Omental fat pad (tissue), 4 donors: Measurements from ENCODE around the gene PECR. TPM values are rescaled to one million over a fixed set of nuclear protein-coding genes. Genes with fewer than 3 reads are reported as not detected.

Source experiments
- ATAC-seq: fragments of 150-250 bp; one replicate; pipeline ENCODE4 v1.9.1; 2016; ENCODE audit warnings: mild to moderate bottlenecking, moderate library complexity; ENCODE audit not compliant: low FRiP score
- DNase-seq: peaks from one replicate; pipeline ENCODE4 v3.0.0-alpha.2; 2019; ENCODE audit warnings: low spot score
- total RNA-seq, 4 donors: library from RNA; depleted of rRNA; stranded (reverse); fragments of >200 nt; gene quantifications; one replicate each; pipeline ENCODE4 v1.1.0, GENCODE V29; 2016
- TF ChIP-seq, protein P1 (sequence below), 3 donors: fragments of 450-650 bp; IDR thresholded peaks; one replicate each; pipeline ENCODE4 v1.5.1; 2016 to 2017; ENCODE audit warnings: antibody characterized with exemption in 3 of 3, mild to moderate bottlenecking in 3 of 3, moderate library complexity in 2 of 3

Gene PECR
- total RNA-seq, 4 donors from 2014 or later, result 18.5 to 57.9 (median 24.2) TPM

DNA sequence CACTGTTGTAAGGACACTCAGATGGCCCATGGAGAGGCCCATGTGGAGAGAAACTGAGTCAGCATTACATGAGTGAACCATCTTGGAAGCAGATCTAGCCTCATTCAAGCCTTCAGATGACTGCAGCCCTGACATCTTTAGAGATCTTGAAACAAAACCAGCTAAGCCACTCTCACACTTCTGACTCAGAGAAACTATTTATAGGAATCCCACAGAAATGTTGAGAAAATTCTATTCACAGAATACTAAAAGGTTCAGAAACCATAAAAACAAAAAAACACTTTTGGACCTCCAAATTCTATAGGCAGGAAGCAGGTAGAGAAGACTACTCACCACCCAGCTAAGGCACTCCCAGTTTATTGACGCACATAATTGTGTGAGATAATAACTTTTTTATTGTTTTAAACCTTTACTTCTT is 8.8 kb upstream of the PECR start:
- ATAC-seq, result no peak
- DNase-seq, result no peak
- TF ChIP-seq, protein P1, sequence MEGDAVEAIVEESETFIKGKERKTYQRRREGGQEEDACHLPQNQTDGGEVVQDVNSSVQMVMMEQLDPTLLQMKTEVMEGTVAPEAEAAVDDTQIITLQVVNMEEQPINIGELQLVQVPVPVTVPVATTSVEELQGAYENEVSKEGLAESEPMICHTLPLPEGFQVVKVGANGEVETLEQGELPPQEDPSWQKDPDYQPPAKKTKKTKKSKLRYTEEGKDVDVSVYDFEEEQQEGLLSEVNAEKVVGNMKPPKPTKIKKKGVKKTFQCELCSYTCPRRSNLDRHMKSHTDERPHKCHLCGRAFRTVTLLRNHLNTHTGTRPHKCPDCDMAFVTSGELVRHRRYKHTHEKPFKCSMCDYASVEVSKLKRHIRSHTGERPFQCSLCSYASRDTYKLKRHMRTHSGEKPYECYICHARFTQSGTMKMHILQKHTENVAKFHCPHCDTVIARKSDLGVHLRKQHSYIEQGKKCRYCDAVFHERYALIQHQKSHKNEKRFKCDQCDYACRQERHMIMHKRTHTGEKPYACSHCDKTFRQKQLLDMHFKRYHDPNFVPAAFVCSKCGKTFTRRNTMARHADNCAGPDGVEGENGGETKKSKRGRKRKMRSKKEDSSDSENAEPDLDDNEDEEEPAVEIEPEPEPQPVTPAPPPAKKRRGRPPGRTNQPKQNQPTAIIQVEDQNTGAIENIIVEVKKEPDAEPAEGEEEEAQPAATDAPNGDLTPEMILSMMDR (IDR thresholded peaks at IDR 0.05), result no peak

DNA sequence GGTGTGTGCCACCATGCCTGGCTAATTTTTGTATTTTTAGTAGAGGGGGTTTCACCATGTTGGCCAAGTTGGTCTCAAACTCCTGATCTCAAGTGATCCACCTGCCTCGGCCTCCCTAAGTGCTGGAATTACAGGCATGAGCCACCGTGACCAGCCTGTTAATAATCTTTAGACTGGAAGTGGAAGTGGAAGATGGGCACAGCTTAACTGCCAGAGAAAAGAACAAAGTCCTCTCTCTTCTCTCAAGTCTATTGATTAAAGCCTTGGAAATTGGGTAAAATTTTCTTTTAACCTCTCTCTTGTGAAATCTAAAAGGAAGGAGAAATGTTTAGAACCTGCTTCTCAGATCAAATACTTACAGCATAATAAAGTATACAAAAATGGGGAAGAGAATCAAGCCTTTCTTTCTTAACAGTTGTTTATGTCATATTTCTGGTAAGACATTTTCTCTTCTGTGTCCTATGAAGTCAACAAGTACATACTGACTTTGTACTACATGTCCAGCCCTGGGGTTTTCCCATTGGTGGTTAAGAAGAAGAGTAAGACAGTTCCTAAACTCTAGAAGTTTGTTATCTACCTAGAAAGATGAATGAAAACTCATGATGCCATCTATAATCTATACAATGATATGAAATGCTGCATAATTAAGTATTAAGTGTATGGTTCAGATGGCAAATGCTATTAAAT is 4.7 kb upstream of the PECR start:
- ATAC-seq, result no peak
- TF ChIP-seq, protein P1 (IDR thresholded peaks at IDR 0.05), result no peak
- no peak for DNase-seq

DNA sequence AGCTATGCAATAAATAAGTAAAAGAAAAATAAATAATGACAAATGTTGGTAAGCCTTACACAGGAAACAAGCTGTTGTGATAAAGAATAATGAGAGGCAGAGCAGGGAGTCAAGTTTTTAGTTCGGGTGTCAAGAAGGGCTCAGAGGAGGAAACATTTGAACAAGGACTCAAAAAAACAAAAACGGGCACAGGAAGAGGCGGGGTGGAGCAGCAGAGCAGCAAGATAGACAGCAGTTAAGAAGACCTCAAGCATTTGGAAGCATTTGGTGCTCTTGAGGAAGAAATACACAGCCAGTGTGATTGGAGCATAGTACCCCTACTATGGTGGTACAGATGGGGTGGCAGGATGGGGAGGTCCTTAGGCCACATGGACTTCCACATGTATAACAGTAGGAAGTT is 2.9 kb upstream of the PECR start:
- TF ChIP-seq, protein P1 (IDR thresholded peaks at IDR 0.05), result no peak
- DNase-seq (no peak), ATAC-seq (no peak)

DNA sequence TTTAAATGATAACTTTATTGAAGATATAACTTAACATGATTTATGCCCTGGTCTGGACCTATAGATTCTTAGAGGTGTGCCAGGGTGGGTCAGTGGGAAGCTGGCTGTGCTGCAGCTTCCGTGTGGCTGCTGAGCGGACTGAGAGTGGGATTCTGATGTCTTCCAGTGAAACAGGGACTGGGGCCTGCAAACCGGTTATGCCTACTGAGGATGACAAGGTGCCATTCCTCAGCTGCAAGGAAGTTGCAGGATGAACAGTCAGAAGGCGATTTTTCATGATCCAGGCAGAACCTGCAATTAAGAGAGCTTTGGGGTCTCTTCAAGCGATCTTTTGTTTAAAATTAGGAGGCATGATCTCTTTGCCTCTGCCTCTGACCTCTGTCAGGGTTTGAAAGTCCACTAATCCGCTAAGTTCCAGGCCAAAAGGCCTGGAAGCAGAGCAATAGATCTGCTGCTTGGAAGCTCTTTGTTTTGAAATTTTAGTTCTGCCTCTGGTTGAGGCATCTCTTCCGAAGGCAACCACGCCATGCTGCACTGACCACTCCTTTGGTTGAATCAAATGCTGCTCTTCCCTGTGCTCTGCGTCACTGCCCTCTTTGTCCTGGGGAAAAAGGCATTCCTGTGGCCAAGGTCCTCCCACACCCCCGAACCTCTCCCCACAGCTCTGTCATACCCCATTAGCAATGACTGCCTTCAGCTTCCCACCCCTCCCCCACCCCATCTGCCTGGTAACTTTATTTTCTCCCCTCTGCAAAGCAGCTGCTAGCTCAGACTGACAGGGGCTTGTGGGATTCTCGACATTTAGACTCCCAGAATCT is 2.1 kb upstream of the PECR start:
- TF ChIP-seq, protein P1 (IDR thresholded peaks at IDR 0.05), result no peak
- no peak for DNase-seq
- no peak for ATAC-seq

DNA sequence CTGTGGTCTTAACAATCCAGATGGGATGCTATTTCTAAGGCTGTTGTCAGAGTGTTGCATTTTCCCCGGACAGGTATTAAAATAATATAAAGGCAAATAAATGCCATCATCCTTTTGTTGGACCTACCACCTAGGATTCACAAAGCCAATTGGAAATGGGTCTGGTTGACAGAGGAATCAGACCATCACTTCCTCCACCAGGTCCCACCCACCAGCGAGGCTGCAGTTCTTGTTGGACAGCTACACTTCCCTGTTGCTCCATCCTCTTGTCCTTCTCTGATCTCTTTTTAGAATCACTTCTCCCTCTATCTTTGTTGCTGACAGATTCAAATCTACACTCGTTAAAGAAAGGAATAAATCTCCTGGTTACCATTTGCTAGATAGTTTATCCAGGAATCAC is 1.2 kb upstream of the PECR start:
- TF ChIP-seq, protein P1 (IDR thresholded peaks at IDR 0.05), result no peak
- ATAC-seq, result no peak
- DNase-seq, result no peak

DNA sequence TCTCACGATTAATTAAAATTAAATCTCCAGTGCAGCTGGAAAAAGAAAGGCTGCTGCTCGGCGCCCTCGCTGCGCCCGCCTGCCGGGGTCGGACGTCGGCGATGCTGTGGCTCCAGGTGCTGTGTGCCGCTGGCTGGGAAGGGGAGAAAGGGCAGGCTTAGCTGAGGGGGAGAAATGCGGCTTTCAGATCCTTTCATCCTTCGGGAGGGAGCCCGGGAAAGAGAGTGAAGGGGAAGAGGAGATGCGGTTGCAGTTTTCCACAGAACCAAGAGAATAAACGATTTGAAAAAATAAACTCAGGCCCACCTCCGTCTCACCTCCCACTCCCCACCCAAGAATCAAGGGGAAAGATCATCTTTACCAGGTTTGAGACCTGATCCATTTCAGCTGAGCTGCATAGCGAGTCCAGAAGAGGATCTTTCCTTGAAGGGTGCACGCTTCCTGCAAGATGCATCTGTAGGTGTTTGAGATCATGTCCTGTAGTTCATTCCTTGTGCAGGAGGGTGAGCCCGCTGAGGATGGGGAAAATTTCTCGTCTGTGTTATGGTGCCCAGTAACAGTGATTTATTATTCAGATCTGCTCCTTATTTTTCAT is 605 bp upstream of the PECR start:
- no peak for DNase-seq
- TF ChIP-seq, protein P1 (IDR thresholded peaks at IDR 0.05), result no peak
- peak; percentile 5 for ATAC-seq
